H7 (cell line): Measurements from ENCODE around the gene BBOX1. TPM values are rescaled to one million over a fixed set of nuclear protein-coding genes. Genes with fewer than 3 reads are reported as not detected.
A peak's percentile ranks its signal among the peaks of the same experiment; 100 is the strongest.

Experiments used
- DNase-seq: peaks from one replicate; pipeline ENCODE4 v3.0.0; 2012
- H3K27me3 ChIP-seq: 2 replicates; pipeline ENCODE4 v1.6.0; 2011; ENCODE audit warnings: mild to moderate bottlenecking, low read length; ENCODE audit not compliant: control insufficient read depth, insufficient read depth
- H3K36me3 ChIP-seq: replicated peaks from 2 replicates; pipeline ENCODE4 v1.5.1; 2011; ENCODE audit warnings: low read length; ENCODE audit not compliant: control insufficient read depth, insufficient read depth
- H3K4me3 ChIP-seq: 2 replicates; pipeline ENCODE4 v1.5.1; 2011; ENCODE audit warnings: low read depth, mild to moderate bottlenecking, control low read depth, low read length, moderate library complexity; ENCODE audit not compliant: insufficient read depth
- total RNA-seq: library from RNA; depleted of rRNA; stranded (reverse); fragments of >200 nt; shearing (Covaris generic); gene quantifications from 2 replicates; pipeline ENCODE4 v1.2.3, GENCODE V29; 2014

The BBOX1 gene
- total RNA-seq, 1 experiment from 2014 or later, result not detected

DNA sequence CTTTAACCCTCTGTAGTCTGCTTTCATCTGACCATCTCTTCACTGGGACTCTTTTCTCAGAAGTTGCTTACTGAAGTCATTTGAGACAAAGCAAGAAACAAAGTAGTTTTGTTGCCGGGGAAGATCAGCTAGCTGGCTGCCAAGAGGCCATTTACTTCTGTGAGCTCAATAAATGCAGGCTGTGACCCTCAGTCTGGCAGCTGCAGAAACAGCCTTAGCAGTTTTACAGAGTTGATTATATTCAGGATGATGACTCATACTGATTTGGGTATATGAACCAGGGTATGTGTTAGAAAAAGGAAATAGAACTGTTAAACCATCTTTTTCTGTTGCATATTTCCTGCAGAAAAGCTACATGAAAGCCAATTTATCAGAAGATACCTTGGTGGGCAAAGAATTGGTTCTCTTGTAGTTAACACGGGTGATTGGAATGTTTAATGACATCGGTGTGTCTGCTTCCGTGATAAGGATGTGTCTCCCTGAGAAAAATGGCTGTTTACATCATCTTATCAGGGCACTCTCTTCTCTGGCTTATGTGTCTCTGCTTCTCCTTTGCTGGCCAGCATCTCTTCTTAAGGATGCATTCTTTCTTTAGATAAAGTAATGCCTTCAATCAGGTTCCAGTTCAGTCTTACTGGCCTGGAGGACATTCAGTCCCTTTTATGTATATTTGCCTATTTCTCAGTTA is 28.2 kb upstream of the BBOX1 start:
- DNase-seq, result no peak
- H3K36me3 ChIP-seq, result no peaks in the 10 kb centered on the region

DNA sequence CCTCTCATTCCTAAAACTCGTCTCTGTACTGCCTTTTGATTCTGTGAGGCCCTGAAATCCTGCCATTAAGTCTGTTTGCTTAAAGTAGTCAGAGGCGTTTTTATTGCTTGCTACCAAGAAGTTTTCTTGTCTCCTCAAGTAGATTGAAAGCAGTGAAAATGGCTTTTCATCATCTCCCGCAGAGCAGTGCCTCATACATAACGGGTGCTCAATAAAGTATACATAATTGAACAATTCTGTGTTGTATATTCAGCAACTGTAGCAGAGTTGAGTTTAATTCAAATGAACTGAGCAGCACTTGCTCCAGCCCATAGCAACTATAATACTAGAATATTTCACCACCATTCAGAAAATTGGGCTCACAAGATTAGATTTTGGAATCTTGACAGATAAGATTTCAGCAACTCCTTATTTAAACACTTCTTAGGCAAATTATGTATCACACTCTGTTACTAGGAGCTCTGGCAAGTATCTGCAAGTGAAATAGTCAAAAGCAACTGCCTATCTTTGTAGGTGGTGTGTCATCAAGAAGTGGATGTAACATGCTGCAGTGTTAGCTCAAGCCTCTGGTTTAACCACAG is 26.7 kb upstream of the BBOX1 start:
- Histone ChIP-seq H3K36me3 (no peaks in the 10 kb centered on the region), H3K4me3 (no peak overlapping the region), H3K27me3 (no peaks in the 10 kb centered on the region)
- DNase-seq, result no peak

More for the DNA sequence above, 28.2 kb upstream of the BBOX1 start:
- Histone ChIP-seq H3K27me3 (no peaks in the 10 kb centered on the region), H3K4me3 (no peak overlapping the region)

DNA sequence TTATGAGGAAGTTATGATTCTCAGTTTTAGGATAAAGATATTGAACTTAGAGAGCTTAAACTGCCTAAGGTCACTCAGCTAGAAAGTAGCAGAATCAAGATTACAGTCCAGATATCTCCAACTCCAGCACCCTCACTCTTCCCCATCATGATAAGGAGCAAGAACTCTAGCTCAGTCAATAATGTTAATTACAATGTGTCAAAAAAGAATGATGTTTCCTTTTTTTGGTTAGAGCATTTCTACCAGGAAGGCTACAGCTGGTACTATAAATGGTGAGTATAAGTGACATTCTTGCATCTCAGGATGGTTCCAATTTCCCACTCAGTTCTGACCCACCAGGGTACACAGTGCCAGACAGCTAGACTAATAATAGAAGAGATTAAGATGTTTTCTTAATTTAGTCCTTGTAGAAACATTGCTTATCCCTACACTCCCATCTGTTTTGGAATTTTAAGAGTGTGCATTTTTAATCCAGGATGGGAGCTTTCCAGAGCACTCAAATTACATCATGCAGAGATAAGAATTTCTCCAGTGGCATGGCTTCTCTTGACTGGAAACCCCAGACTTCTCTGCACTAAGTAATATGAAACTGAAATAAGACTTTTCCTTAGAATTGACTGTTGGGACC is 21.6 kb upstream of the BBOX1 start:
- Histone ChIP-seq H3K27me3 (no peaks in the 10 kb centered on the region), H3K36me3 (no peaks in the 10 kb centered on the region), H3K4me3 (no peak overlapping the region)
- no peak for DNase-seq

DNA sequence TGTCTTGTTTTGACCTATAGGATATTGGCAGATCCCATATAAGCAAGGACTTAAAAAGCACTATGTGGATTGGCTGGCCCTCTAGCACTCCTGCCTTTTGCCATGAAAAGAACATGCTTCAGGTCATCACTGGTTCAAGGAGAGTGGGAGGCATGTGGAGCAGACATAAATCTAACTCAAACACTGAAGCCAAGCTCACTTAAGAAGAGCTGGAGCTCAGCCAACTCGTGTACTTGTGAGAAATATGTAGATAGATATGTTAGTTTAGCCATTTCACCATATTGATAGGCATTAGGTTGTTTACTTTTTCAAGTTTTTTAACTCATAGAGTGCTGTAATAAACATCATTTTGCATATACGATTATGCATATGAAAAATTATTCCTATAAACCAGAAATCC is 19.9 kb upstream of the BBOX1 start:
- Histone ChIP-seq H3K27me3 (no peaks in the 10 kb centered on the region), H3K36me3 (no peaks in the 10 kb centered on the region), H3K4me3 (no peak overlapping the region)
- DNase-seq, result no peak

DNA sequence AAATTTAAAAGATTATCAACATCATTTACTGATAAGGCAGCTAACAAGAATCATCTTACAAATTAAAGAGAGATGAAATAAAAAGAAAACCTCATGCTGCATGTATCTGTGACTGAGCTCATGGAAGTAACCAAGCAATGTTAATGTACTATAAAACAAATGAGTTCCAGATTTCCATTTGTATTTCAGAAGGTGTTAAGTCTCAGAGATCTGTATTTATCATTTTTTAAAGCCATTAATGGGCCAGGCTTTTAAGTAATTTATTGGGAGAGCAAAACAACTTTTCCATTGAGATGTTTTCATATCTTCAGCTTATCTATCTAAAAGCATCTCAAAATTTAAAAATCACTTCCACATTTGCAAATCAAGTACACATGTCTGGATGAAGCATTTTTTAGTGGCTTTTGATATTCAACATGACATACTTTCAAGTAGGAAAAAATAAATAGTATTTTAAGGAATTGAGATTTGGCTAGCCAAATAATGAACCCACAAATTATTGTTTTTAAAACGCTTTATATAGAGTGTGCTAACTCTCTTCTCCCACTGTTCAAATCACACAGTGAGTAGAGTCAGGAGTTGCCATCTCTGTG is 17.9 kb upstream of the BBOX1 start:
- no peaks in the 10 kb centered on the region for H3K27me3 ChIP-seq
- DNase-seq, result no peak

DNA sequence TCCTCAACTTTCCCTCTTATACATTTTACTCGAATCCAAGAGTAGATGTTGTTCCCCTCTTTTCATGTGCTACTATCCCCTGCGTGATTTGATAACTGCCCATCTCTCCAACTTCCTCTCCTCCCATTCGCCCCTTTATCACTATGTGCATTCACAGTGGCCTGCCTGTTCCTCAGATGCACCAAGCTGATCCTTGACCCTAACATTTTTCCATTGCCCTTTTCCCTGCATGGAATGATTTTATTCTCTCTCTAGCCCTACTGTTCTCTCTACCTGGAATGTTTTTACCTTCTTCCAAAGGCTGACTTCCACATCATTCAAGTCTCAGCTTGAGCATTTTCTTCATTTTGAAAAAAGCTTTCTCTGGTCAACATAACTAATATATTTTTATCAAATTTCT is 15.8 kb upstream of the BBOX1 start:
- no peak overlapping the region for H3K4me3 ChIP-seq
- H3K36me3 ChIP-seq, result no peaks in the 10 kb centered on the region
- DNase-seq, result no peak
- H3K27me3 ChIP-seq, result no peaks in the 10 kb centered on the region

More for the DNA sequence above, 17.9 kb upstream of the BBOX1 start:
- Histone ChIP-seq H3K36me3 (no peaks in the 10 kb centered on the region), H3K4me3 (no peak overlapping the region)

DNA sequence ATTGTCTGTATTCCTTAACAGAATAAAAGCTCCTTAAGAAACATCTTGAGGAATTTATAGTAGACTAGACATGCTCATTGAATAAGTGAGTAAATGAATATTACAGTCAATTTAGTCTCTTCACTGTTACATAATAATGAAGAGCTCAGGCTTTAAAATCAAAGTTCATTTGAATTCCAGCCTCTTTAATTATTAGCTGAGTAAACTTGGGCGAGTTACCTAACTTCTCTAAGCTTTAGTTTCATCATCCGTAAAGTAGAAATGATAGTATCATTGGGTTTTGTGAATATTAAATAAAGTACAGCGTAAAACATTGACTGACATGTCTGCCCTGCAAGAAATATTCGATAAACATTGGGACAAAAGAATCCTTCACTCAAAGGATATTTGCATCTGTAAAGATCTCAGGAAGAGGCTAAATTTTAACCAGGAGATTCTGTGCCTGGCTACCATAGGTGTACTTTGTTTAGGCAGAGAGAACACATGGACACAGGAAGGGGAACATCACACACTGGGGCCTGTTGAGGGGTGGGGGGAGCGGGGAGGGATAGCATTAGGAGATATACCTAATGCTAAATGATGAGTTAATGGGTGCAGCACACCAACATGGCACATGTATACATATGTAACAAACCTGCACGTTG is 15.2 kb upstream of the BBOX1 start:
- H3K27me3 ChIP-seq, result no peaks in the 10 kb centered on the region
- no peaks in the 10 kb centered on the region for H3K36me3 ChIP-seq
- H3K4me3 ChIP-seq, result no peak overlapping the region
- DNase-seq, result no peak

DNA sequence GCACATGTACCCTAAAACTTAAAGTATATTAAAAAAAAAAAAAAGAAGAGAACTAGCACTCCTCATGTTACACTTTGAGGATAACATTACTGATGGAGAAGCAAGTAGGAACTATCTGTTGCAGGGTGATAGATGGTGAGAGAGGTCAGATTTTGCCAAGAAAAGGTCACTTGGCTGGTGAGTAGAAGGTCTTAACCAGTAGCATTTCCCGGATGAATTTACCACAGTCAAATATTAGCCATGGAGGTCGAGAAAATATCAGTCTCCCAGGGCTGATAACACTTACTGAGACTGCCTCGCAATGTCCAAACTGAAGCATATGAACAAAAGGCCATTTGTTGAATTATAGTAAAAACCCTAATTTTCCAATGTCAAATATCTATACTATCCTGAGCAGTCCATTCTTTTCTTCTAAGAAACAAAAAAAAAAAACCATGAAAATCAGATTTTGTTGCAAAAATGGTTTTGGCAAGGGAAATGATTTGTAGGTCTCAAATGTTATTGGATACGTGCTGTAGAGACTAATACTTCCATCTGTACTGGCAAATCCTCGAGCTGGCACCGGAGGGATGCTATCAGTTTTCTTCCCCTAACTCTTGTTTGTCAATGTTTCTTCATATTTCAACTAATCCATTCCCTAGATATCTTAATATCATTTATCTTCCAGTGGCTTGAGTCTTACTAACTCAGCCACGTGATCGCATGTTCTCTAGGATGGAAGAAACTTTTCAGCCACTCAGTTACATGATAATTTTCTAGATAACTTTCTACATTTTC is 14.5 kb upstream of the BBOX1 start:
- no peak overlapping the region for H3K4me3 ChIP-seq
- DNase-seq, result no peak
- H3K36me3 ChIP-seq, result no peaks in the 10 kb centered on the region
- no peaks in the 10 kb centered on the region for H3K27me3 ChIP-seq

DNA sequence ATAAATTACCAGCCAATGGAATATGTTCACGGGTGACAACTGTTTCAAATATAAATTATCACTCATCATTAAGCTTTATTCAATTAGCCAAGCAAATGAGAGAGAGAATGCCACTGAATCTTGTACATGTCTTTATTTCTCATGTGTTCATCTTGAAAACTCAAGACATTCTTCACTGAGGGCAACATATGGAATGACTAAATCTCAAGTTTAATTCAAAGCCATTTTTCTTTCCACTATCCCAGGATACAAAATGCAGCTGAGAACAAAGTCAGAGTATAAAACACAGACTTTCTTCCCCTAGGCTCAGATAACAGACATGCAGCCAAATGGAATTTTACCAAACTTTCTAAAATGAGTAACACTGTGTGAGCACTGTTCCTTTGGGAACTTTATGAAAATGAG is 12.1 kb upstream of the BBOX1 start:
- Histone ChIP-seq H3K4me3 (no peak overlapping the region), H3K27me3 (no peaks in the 10 kb centered on the region), H3K36me3 (no peaks in the 10 kb centered on the region)
- no peak for DNase-seq

DNA sequence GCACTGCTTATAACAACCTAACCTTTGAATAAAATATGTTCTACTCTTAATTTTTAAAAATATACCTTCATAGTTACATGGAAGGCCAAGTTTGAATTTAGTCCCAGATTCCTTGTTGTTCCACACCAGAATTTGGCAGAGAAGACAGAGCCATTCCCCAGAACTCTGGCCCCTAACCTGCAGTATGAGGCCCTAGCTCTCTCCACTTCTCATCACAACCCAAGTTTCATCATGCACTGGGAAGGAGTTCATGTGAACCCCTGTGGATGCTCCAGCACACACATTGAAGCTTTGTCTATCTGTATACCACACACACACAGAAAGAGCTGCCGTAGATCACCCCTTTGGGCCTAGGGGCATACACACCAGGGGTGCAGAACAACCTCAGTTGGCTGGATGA is 10.6 kb upstream of the BBOX1 start:
- DNase-seq, result no peak
- no peak overlapping the region for H3K4me3 ChIP-seq
- H3K36me3 ChIP-seq, result no peaks in the 10 kb centered on the region
- H3K27me3 ChIP-seq, result no peaks in the 10 kb centered on the region

DNA sequence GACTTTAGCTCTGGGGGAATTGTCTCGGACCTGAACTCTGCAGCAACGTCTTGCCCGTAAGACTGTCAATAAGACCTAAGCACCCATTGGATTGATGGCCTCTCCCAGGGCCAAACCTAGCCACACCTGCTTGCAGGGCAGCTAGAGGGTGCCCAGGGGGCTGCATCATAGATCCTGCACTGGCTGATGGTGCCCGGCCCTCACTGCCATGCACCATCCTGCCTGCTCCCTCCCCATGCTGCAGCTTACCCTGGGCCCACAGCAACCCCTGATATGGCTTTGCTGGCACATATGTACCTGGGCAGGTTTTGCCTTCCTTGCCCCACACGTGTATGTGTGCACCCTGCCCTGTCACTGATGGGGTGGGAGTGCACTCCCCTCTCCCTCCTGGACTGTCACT is 8.9 kb upstream of the BBOX1 start:
- no peaks in the 10 kb centered on the region for H3K27me3 ChIP-seq

DNA sequence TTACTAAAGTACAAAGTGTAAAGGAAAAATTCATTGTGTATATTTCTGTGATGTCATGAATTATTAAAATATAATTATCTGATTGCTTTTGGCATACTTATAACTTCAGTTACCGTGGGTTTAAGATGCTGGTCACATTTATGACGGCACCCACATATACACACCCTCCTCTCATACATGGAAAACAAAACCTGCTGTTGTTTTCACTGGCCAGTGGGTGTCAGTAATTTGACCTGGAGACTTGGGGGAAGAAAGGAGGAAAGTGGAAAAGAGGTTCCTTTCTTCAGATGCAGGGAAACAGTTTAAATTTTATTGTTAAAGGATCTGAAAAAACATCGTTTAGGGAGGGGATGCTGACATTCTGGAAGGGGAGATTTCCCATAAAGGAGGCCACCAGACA is 742 bp upstream of the BBOX1 start:
- Histone ChIP-seq H3K27me3 (no peaks in the 10 kb centered on the region), H3K36me3 (no peaks in the 10 kb centered on the region), H3K4me3 (no peak overlapping the region)
- DNase-seq, result peak; percentile 41

More for the DNA sequence above, 8.9 kb upstream of the BBOX1 start:
- H3K36me3 ChIP-seq, result no peaks in the 10 kb centered on the region
- H3K4me3 ChIP-seq, result no peak overlapping the region
- DNase-seq, result no peak

DNA sequence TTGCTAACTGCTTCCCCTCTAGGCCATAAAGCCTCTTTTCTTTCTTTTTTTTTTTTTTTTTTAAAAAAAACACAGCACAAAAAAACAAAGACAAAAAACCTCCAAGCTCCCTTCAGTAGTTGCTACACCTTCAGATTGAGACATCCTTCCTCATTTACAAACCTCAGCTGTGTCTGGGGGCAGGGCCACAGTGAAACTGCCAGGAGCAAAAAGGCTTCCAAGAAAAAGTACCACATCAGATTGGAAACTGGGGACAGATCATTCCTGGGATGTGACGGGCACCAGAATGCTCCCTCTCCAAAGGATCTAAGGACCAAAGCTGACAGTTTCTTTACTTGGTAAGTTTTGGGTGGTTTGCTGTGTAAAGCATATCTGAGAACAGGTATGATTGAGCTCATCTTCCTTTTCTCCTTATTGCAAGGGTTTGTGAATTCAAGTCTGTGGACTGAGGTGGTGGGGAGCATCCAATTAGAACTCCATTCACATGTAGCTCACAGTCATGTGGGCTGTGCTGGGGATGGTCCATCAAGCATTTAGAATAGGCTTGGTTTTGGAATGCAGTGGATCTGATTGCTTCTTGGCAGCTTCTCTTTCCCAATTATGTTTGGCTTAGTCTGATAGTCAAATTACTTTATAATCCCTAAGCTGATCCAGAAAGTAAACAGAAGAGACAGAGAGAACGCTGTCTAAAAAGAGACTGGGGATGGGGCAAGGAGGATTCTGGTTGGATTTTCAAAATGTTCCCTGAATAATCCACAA is 705 bp downstream of the BBOX1 start:
- Histone ChIP-seq H3K4me3 (no peak overlapping the region), H3K36me3 (no peaks in the 10 kb centered on the region), H3K27me3 (no peaks in the 10 kb centered on the region)
- DNase-seq, result peak; percentile 7
